ENCODE measurements around the gene SLC30A7.
"Not testable (repeated sequence)": the region's sequence is repeated elsewhere in the genome, so short reads cannot be mapped to it uniquely, and the experiment has no call there.

Gene SLC30A7, protein sequence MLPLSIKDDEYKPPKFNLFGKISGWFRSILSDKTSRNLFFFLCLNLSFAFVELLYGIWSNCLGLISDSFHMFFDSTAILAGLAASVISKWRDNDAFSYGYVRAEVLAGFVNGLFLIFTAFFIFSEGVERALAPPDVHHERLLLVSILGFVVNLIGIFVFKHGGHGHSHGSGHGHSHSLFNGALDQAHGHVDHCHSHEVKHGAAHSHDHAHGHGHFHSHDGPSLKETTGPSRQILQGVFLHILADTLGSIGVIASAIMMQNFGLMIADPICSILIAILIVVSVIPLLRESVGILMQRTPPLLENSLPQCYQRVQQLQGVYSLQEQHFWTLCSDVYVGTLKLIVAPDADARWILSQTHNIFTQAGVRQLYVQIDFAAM

DNA sequence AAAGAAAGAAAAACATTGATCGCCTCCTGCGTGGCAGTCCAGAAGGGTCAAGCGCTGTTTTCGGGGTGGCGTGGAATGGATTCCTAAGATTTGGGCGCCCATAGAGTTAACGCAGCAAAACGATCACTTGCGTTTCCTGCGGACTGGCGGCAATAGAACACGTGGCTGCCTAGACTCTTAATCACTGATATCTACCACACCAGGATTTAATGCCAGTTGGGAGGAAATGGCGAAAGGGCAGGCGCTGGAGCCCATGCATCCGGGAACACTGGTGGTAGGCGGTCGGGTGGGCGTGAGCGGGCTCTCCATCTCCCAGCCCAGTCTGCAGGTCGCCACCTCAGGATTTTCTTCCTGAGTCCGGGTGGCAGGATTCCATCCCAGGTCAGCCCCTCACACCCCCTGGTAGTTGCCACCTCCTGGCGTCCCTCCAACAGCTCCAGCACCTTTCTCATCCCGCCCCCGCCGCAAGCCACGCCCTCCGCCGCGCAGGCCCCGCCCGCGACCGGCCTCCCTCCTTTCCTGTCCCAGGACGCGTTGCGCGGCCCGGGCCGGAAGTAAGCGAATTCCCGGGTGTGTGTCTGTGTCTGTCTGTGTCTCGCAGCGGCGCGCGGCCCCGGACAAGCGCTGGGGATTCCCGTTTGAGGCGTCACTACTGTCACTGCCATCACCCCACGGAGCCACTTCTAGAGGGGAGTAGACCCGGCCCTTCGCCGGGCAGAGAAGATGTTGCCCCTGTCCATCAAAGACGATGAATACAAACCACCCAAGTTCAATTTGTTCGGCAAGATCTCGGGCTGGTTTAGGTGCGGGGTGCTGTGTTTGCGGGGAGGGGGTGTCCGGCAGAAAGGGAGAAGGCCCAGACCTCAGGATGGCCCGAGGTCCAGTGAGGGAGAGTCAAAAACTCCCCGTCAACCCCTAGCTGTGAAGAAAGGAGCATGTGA, at the start of gene SLC30A7:
TSS of gene SLC30A7 (plus strand) at position 551 of the 941 bp plus-strand sequence. CDS start at position 724, 173 bp downstream.
- DNase-seq (ENCODE audit: low read depth): peak; percentile 80

DNA sequence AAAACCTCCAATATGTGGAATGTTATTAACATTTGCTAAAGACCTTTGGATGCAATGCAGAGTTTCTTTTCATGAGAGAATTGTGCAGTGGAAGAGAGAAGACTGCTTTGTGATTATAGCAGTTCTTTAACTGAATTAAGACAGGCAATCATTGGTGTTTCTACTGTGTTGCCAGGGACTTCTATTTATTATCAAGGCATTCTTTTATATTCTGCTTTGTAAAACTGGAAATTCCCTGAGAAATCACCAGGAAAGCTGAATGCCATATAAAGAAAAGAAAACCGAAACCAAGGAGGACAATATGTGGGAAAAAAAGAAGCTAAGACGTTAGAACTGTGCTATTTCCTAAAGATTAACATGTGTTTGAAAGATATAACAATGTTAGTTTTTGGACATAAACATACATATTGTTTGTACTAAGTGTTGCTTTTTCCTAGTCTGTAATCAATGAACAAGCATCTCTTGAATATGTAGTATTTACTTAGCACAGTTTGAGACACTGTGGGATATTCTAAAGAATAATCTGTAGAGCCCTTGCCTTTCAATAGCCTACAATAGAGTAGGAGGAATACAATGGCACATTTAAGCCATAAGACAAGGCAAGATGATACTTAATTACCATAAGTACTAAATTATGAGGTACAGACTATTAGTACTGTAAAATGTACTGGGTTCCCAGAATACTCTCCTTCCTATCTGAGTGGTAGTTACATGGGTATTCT, 48.4 kb upstream of the SLC30A7 start:
- no peak for DNase-seq (ENCODE audit: low read depth)

DNA sequence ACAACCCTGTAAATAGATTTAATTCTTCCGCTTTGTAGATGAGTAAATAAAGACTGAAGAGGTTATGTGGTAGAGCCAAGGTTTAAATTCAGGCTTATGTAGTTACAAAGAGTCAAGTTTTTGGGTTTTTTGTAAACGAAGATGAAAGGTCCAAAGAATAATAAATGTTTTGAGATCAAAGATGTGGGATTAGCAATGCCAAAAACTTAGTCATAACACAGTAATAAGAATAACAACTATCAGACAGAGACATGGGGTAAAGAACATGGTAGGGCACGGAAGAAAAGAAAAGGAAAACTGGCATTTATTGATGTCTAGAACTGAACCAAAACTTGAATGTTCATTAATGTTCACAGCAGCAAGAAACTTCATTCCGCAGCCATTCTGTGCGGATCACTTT, 44.2 kb upstream of the SLC30A7 start:
- DNase-seq (ENCODE audit: low read depth): no peak

DNA sequence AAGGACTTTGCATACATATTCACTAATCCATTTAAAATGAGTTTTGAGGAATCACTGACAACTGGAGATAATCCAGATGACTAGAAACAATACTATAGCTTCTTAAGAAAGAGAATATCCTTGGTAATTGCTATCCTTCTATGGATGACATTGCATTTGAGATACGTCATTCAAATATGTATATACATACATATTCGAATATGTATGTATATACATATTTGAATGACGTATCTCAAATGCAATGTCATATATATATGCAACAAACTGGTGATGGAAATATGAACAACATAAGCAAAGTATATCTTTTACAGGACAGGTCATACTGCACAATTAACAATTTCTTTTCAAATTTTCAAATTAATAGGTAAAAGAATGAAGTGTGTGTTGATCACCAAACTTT, 42.9 kb upstream of the SLC30A7 start:
- no peak for DNase-seq (ENCODE audit: low read depth)

DNA sequence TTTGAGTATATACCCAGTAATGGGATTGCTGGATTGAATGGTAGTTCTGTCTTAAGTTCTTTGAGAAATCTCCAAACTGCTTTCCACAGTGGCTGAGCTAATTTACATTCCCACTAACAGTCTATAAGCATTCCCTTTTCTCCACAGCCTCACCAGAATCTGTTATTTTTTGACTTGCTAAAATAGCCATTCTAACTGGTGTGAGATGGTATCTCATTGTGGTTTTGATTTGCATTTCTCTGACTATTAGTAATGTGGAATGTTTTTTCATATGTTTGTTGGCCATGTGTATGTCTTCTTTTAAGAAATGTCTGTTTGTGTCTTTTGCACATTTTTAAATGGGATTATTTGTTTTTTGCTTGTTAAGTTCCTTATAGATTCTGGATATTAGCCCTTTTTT, 40.8 kb upstream of the SLC30A7 start:
- not testable (repeated sequence) for DNase-seq (ENCODE audit: low read depth)

DNA sequence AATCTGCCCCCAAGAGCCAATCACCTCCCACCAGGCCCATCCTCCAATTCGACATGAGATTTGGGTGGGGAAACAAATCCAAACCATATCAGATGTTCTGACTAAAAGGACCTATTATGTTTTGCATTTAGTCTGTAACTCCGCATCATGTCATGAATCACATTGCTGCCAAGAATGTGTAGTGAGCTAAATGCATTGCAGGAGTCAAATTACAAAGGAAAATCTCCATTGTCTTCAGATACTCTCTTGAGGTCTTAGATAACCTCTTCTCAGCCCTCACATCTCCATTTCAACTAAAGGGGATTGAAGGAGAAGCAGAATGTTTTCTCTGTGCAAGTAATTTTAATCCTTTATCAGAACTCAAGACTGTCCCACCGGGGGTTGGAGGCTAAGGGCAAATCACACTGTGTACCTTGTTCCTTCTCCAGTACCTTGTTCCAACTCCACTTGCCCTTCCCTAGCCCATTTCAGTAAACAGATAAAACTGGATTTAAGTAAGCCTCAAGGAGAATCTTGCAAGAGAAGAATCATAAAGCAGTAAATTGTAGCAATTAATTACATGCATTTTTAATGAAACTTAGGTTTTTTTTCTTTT, 35.4 kb upstream of the SLC30A7 start:
- DNase-seq (ENCODE audit: low read depth): no peak

DNA sequence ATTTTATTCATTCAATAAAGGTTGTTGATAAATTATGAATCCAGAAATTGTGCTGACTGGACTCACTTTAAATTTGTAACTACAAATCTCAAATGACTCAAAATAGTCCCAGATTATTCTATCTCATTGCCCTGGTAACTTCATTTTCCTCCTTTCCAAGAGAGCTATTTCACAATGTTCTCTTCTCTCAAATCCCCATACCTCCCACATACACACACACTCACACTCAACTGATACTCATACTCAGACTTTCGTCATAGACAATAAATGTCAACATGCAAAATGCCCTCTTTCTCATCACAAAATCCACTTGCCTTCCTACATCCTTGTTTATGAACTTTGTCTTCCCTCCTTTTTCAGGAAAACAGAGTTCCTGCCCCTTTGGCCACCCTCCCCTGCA, 34.5 kb upstream of the SLC30A7 start:
- no peak for DNase-seq (ENCODE audit: low read depth)

DNA sequence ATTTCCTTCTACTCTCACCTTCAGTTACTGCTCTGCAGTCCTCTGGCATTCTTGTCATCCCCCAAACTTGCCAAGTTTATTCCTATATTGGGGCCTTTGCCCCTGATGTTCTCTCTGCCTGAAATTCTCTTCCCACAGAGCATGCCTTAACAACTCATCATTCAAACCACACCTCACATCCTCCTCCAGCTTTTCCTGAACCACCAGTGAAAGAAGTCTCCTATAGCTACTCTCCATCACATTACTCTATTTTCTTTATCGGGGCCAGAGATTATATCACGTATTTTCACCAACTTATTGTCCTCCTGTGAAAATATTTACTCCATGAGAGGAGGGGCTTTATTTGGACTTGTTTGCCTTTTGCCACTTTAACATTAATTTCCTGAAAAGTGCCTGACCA, 33.3 kb upstream of the SLC30A7 start:
- DNase-seq (ENCODE audit: low read depth): no peak

DNA sequence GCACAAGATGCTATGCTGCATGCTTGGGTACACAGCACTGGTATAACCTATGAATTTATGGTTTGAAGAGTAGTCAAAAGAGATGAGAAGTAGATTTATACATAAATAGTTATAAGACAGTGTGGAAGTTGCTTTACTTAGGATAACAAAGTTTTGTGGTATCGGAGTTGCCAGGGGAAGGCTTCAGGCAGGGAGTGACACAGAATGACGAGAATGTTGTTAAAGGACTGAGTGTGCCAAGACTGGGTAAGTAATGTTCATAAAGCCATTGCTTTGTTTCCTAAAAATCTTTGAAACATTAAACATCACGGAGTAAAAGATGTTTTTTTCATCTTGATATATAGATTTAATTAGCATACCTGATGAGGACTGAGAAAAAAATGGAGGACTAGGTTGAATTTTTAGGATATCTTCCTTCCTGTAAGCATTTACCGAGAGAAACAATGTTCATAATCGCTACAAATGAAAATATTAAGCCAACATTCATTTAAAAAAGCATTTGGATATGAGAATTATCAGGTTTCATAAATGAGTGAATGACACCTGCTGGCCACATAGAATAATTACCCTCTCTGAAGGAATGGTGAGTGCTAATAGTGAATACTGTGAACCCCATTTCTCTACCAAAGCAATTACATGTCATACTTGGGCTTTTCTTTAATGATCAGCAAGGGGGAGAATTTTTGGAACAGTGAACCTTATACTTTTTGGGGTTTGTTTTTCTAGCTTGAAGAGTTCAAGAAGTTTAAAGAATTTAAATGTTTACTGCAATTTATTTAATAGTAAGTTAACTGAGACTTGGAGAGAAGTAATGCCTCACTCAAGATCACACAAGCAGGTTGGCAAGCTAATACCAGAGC, 29.6 kb upstream of the SLC30A7 start:
- DNase-seq (ENCODE audit: low read depth): no peak

DNA sequence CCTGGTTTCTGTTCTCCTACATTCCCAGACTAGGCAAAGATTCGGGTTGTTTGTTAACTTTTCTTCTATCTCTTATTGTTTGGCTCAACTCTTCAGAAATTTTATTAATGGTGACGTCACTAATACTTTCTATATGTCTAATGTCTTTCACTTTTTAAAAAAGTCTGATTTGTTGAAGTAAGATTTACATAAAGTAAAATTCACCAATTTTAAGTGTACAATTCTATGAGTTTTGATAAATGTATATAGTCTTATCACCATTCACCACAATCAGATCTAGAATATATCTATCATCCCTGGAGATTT, 29.0 kb upstream of the SLC30A7 start:
- no peak for DNase-seq (ENCODE audit: low read depth)

DNA sequence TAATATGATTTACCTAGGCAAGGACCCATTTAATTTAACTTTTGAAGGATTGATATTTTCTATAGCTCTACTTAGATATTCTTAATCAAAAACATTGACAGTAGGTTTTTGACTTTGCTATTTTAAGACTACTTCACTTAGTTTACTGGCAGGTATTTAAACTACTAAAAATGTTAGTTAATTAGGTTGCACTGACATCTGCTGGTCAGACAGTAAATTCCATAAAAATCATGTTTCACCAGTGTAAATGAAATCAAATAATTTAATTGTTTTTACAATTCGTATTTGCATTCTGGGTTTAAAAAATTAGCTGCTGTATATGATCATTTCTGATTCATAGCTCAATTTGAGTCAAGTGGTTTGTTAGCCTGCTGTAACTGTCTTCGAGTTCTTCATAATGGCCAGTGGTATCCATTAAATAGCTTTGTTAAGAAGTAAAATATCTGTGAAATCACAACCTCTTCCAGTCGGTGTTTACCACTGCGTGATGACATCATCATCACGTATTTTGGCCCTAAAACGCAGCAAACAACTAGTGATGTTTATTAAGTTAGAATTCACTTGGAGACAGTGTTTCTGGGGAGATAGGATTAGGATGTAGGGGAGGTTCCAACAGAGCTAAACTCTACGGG, 27.4 kb upstream of the SLC30A7 start:
- DNase-seq (ENCODE audit: low read depth): no peak

DNA sequence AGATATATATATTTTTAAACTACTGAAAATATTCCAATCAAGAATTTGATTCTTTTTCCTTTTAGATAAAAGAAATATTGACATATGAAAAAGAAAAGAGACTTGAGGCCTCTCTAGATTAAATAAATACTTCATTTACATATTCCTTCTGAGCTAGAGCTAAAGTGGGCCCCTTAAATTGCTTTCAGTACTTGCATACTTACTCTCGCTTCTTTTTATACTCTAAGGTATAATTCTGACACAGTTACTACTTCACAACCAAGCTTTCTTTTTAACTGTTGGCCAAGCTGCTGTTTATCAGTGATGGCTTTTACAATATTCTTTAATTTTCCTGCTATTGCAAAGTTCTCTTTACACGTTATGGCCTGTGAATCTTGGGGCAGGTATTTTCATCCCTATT, 25.9 kb upstream of the SLC30A7 start:
- no peak for DNase-seq (ENCODE audit: low read depth)

DNA sequence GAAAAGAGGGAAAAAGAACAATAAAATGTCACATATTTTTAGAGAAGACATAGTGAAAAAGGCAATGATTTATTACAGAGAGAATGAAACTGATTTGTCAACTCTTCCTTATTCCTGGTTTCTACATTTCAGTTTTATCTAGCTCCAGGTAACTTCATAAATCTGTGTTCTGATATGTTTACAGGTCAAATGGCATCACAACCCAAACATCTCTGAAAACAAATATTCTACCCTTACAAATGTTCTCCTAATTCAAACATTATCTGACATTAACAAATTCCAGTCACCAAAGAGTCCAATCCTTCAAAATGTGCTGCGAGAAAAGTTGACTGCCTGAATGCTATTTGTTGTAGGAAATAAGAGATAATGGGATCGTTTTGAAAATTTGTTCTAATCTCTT, 21.5 kb upstream of the SLC30A7 start:
- DNase-seq (ENCODE audit: low read depth): no peak

DNA sequence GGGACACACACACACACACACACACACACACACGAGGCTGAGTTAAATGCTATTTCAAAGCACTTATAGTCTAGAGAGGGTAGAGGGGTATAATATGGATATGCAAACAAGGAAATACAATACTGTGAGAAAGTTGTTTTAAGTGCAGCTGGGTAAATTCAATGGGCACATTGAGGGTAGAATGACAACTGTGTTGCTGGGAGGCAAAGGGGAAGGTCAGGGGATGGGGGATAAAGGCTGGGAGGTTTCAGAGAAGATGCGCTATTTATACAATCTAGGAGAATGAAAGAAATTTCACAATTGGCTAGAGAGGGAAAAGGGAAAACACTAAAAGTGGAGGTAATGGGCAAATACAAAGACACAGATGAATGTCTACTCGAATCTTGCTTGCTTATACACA, 20.7 kb upstream of the SLC30A7 start:
- DNase-seq (ENCODE audit: low read depth): no peak

DNA sequence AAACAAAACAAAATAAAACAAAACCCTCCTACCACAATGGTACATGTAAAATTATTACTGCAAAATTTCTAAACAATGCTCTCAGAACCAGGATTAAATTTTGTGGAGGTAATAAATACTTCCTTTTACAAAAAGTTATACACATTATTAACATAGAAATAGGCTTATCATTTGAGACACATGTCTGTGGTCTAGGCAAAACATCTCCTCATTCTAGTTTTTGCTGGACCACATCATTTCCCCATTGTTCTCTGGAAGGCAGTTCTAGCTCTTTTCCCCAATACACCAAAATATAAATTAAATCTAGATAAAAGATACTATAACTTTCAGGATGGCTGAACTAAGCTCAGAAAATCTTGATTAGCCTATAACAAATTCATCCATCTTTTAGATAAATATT, 19.6 kb upstream of the SLC30A7 start:
- DNase-seq (ENCODE audit: low read depth): no peak

DNA sequence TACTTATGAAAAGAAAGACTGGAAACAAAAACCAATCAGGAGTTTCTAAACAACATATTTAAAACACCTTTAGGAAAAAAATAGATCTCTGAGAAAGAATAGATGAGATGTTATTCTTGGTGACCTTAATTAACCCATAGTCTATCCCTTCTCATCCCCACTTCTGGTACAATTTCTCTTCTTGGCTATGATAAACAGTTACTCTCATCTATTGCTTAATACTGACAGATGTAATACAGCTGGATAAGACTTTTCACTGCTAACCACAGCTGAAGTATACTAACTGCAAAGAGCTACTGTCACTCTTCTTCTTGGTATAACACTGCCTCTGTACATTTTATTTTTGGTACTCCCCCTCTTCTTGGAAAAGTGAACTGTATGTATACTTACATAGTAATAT, 16.5 kb upstream of the SLC30A7 start:
- DNase-seq (ENCODE audit: low read depth): no peak

DNA sequence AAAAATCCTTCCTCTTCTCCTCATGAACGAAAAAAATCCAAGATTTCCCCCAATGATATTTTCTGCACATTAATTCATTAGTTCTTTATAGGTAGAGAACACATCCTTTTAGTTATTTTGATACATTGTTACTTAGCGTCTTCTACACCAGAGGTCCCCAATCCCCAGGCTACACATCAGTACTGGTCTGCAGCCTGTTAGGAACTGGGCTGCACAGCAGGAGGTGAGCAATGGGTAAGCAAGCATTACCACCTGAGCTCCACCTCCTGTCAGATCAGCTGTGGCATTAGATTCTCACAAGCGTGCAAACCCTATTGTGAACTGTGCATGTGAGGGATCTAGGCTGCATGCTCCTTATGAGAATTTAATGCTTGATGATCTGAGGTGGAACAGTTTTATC, 14.2 kb upstream of the SLC30A7 start:
- DNase-seq (ENCODE audit: low read depth): no peak

DNA sequence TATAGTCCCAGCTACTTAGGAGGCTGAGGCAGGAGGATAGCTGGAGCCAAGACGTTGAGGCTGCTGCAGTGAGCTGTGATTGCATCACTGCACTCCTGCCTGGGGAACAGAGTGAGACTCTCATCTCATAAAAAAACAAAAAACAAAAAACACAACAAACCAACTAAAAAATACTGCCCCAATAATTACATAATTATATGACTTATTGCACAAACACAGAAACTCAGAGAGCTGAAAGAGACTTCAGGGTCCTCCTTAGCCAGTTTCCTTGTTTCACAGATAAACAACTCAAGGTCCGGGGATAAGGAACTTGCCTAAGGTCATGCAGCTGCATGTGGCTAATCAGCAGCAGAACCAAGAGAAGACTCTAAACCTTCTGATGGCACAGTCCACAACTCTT, 13.2 kb upstream of the SLC30A7 start:
- no peak for DNase-seq (ENCODE audit: low read depth)

DNA sequence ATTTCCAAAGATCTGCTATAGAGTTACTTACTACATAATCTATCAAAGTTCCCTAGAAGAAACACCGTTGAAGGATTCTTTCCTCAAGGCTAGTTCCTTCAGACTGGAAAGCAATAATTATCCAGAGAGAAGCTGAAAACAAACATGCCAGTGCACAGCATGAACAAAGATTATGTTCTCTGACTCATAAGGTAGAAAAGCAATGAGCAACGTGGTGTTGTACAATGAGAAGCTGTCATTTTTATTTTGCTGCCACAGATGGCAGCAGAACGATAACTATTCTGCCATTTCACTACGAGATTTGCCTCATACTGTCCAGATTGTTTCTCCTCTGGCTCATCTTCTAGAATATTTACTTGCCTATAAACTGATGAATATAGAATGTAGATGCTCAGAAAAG, 11.9 kb upstream of the SLC30A7 start:
- DNase-seq (ENCODE audit: low read depth): peak; percentile 21

DNA sequence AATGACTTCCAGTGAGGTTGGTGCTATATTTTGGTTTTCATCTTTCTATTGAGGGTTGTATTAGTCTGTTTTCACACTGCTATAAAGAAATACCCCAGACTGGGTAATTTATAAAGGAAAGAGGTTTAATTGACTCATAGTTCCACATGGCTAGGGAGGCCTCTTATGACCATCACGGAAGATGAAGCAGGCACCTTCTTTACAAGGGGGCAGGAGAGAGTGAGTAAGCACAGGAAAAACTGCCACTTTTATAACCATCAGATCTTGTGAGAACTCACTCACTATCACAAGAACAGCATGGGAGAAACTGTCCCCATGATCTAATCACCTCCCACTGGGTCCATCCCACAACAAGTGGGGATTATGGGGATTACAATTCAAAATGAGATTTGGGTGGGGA, 6.9 kb upstream of the SLC30A7 start:
- DNase-seq (ENCODE audit: low read depth): not testable (repeated sequence)
